H9 (cell line): ENCODE measurements around the gene PLA1A. TPM values are rescaled to one million over a fixed set of nuclear protein-coding genes. Genes with fewer than 3 reads are reported as not detected.

Source experiments
- DNase-seq: peaks from one replicate; pipeline ENCODE4 v3.0.0-alpha.2; 2017
- H2AFZ ChIP-seq: one replicate; pipeline ENCODE4 v1.6.1; 2013; ENCODE audit warnings: mild to moderate bottlenecking, low read length, control low read depth, moderate library complexity
- H2AK5ac ChIP-seq: 2 replicates; pipeline ENCODE4 v1.6.1; 2013; ENCODE audit warnings: low read length, control low read depth, mixed read lengths; ENCODE audit not compliant: insufficient read length
- H2BK120ac ChIP-seq: one replicate; pipeline ENCODE4 v1.6.1; 2013; ENCODE audit warnings: low read depth, mild to moderate bottlenecking, low read length, control low read depth, inconsistent platforms; ENCODE audit not compliant: poor library complexity, severe bottlenecking
- H2BK12ac ChIP-seq: 2 replicates; pipeline ENCODE4 v1.6.1; 2013; ENCODE audit warnings: low read length, control low read depth, mixed read lengths, low read depth; ENCODE audit not compliant: insufficient read length
- H2BK15ac ChIP-seq: 2 replicates; pipeline ENCODE4 v1.6.1; 2013; ENCODE audit warnings: low read depth, low read length, control low read depth
- H2BK20ac ChIP-seq: one replicate; pipeline ENCODE4 v1.6.1; 2013; ENCODE audit warnings: low read depth, mild to moderate bottlenecking, low read length, control low read depth, inconsistent platforms; ENCODE audit not compliant: poor library complexity, severe bottlenecking
- H2BK5ac ChIP-seq: 2 replicates; pipeline ENCODE4 v1.6.1; 2013; ENCODE audit warnings: low read length, control low read depth, mixed read lengths; ENCODE audit not compliant: insufficient read length
- H3K14ac ChIP-seq: 2 replicates; pipeline ENCODE4 v1.6.1; 2013; ENCODE audit warnings: low read length, control low read depth; ENCODE audit not compliant: insufficient read depth
- H3K18ac ChIP-seq: 2 replicates; pipeline ENCODE4 v1.6.1; 2013; ENCODE audit warnings: low read depth, mild to moderate bottlenecking, mixed read lengths, low read length, control low read depth; ENCODE audit not compliant: insufficient read length
- H3K23ac ChIP-seq: 2 replicates; pipeline ENCODE4 v1.6.1; 2013; ENCODE audit warnings: low read length, control low read depth, mixed read lengths, low read depth; ENCODE audit not compliant: insufficient read length
- H3K23me2 ChIP-seq: 2 replicates; pipeline ENCODE4 v1.6.1; 2013; ENCODE audit warnings: low read depth, mild to moderate bottlenecking, mixed read lengths, low read length, control low read depth; ENCODE audit not compliant: insufficient read length, poor library complexity, severe bottlenecking
- H3K27ac ChIP-seq: 2 replicates; pipeline ENCODE4 v1.5.1; 2013; ENCODE audit warnings: low read length, control low read depth, mixed read lengths, low read depth; ENCODE audit not compliant: insufficient read length
- H3K27me3 ChIP-seq: 2 replicates; pipeline ENCODE4 v1.6.1; 2013; ENCODE audit warnings: low read length, control low read depth, inconsistent platforms; ENCODE audit not compliant: insufficient read depth
- H3K4ac ChIP-seq: 2 replicates; pipeline ENCODE4 v1.6.1; 2013; ENCODE audit warnings: low read depth, mild to moderate bottlenecking, control low read depth, inconsistent platforms, low read length, moderate library complexity
- H3K4me1 ChIP-seq: 2 replicates; pipeline ENCODE4 v1.6.1; 2013; ENCODE audit warnings: low read length, control low read depth, inconsistent platforms; ENCODE audit not compliant: insufficient read depth
- H3K4me2 ChIP-seq: 2 replicates; pipeline ENCODE4 v1.6.1; 2013; ENCODE audit warnings: low read length, control low read depth, mixed read lengths; ENCODE audit not compliant: insufficient read length, insufficient read depth
- H3K56ac ChIP-seq: 2 replicates; pipeline ENCODE4 v1.6.1; 2013; ENCODE audit warnings: low read depth, mild to moderate bottlenecking, mixed read lengths, low read length, control low read depth; ENCODE audit not compliant: insufficient read length
- H3K79me1 ChIP-seq: 2 replicates; pipeline ENCODE4 v1.6.1; 2013; ENCODE audit warnings: low read depth, mild to moderate bottlenecking, moderate library complexity, low read length, control low read depth, inconsistent platforms; ENCODE audit not compliant: insufficient read depth, poor library complexity, severe bottlenecking
- H3K79me2 ChIP-seq: 2 replicates; pipeline ENCODE4 v1.6.1; 2013; ENCODE audit warnings: low read length, control low read depth, inconsistent platforms; ENCODE audit not compliant: insufficient read depth
- H3K9ac ChIP-seq: 2 replicates; pipeline ENCODE4 v1.6.1; 2013; ENCODE audit warnings: low read length, control low read depth, mixed read lengths; ENCODE audit not compliant: insufficient read length; ENCODE audit errors: extremely low read depth
- H3K9me3 ChIP-seq: one replicate; pipeline ENCODE4 v1.6.1; 2013; ENCODE audit warnings: low read depth, low read length, inconsistent platforms; ENCODE audit not compliant: control insufficient read depth
- H3T11ph ChIP-seq: one replicate; pipeline ENCODE4 v1.6.1; 2013; ENCODE audit warnings: mild to moderate bottlenecking, low read length, control low read depth, inconsistent platforms
- H4K20me1 ChIP-seq: one replicate; pipeline ENCODE4 v1.6.1; 2013; ENCODE audit not compliant: control insufficient read depth, insufficient read length, insufficient read depth
- H4K5ac ChIP-seq: 2 replicates; pipeline ENCODE4 v1.6.1; 2013; ENCODE audit warnings: low read depth, mild to moderate bottlenecking, mixed read lengths, low read length, control low read depth; ENCODE audit not compliant: insufficient read length
- H4K8ac ChIP-seq: replicated peaks from 2 replicates; pipeline ENCODE4 v1.6.1; 2013; ENCODE audit warnings: low read length, control low read depth, mixed read lengths, low read depth; ENCODE audit not compliant: insufficient read length
- H4K91ac ChIP-seq: 2 replicates; pipeline ENCODE4 v1.6.1; 2013; ENCODE audit warnings: low read depth, mild to moderate bottlenecking, moderate library complexity, mixed read lengths, low read length, control low read depth; ENCODE audit not compliant: insufficient read length
- H3K27ac Mint-ChIP-seq, 3 experiments: 2 replicates in 2 of 3; 3 replicates in 1 of 3; pipeline ENCODE4 v1.8.0; 2020 to 2021; ENCODE audit warnings: mixed read lengths in 3 of 3, mild to moderate bottlenecking in 1 of 3, moderate library complexity in 1 of 3
- H3K27me3 Mint-ChIP-seq: 2 replicates; pipeline ENCODE4 v1.8.0; 2021; ENCODE audit warnings: low read depth, mild to moderate bottlenecking, moderate library complexity, mixed read lengths
- H3K36me3 Mint-ChIP-seq, 3 experiments: 2 replicates in 2 of 3; 3 replicates in 1 of 3; pipeline ENCODE4 v1.8.0; 2020 to 2021; ENCODE audit warnings: low read depth in 3 of 3, mixed read lengths in 3 of 3; ENCODE audit not compliant: insufficient read depth in 1 of 3
- H3K4me1 Mint-ChIP-seq, 2 experiments: 2 replicates each; pipeline ENCODE4 v1.8.0; 2020; ENCODE audit warnings: mixed read lengths in 2 of 2
- H3K4me3 Mint-ChIP-seq, 2 experiments: 2 replicates in 1 of 2; 3 replicates in 1 of 2; pipeline ENCODE4 v1.8.0; 2020 to 2021; ENCODE audit warnings: mild to moderate bottlenecking in 2 of 2, mixed read lengths in 2 of 2, moderate library complexity in 1 of 2
- H3K9me3 Mint-ChIP-seq, 2 experiments: 2 replicates in 1 of 2; 3 replicates in 1 of 2; pipeline ENCODE4 v1.8.0; 2020; ENCODE audit warnings: mild to moderate bottlenecking in 2 of 2, mixed read lengths in 2 of 2, moderate library complexity in 1 of 2
- CTCF ChIP-seq: fragments of 200-600 bp; sonication (generic); conservative IDR thresholded peaks from 3 replicates; pipeline ENCODE4 v1.8.0; 2021; ENCODE audit warnings: antibody characterized with exemption, mild to moderate bottlenecking
- WGBS: extraction: QIAGEN DNeasy Blood & Tissue Kit; methylation state at CpG from one replicate; pipeline ENCODE4 v1.1.7; 2013; ENCODE audit warnings: missing lambda C conversion rate, low lambda C conversion rate, mixed read lengths; ENCODE audit not compliant: insufficient read length; ENCODE audit errors: extremely low coverage; 5-methylcytosine and 5-hydroxymethylcytosine counted together
- total RNA-seq: library from RNA; stranded (reverse); gene quantifications from 2 replicates; pipeline ENCODE4 v1.2.1, GENCODE V29; 2021

Gene PLA1A
- total RNA-seq, 1 experiment from 2014 or later: not detected

- H2AK5ac ChIP-seq: no peak overlapping the region
- Mint-ChIP-seq H3K4me1 (0 out of 4 replicates have a peak, but pooled peaks cover 0 to 3% of the 10 kb centered on the region in 2 experiments), H3K27ac (no peak overlapping the region), H3K36me3 (no peaks in the 10 kb centered on the region), H3K9me3 (peaks cover 0 to 3% of the 10 kb centered on the region in 2 experiments; a peak in 2 of 5 replicates), H3K4me3 (no peak overlapping the region), H3K27me3 (peaks cover 12% of the 10 kb centered on the region)
- TF ChIP-seq CTCF: no peak
- no peaks in the 10 kb centered on the region for H3K9me3 ChIP-seq
- H3K14ac ChIP-seq: no peak overlapping the region
- no peaks in the 10 kb centered on the region for H3K4me1 ChIP-seq
- H3K27ac ChIP-seq: no peak overlapping the region
- no peaks in the 10 kb centered on the region for H3K79me2 ChIP-seq
- no peak overlapping the region for H4K8ac ChIP-seq
- H2BK5ac ChIP-seq: no peak overlapping the region
- H2BK12ac ChIP-seq: no peak overlapping the region
- no peak overlapping the region for H3K23ac ChIP-seq
- H3K4me2 ChIP-seq: no peak overlapping the region
- no peak overlapping the region for H2BK20ac ChIP-seq
- H3K18ac ChIP-seq: no peak overlapping the region
- H3K9ac ChIP-seq: no peak overlapping the region
- no peaks in the 10 kb centered on the region for H3K23me2 ChIP-seq
- H2BK120ac ChIP-seq: no peak overlapping the region
- H3K27me3 ChIP-seq: no peaks in the 10 kb centered on the region
- WGBS: no CpG with 5 or more reads among the region's 5 CpGs
- H2AFZ ChIP-seq: no peak overlapping the region
- no peak overlapping the region for H3K4ac ChIP-seq
- no peak overlapping the region for H2BK15ac ChIP-seq
- H3K79me1 ChIP-seq: no peaks in the 10 kb centered on the region
- H4K5ac ChIP-seq: no peak overlapping the region
- DNase-seq: no peak
- H3T11ph ChIP-seq: no peak overlapping the region
- no peak overlapping the region for H3K56ac ChIP-seq
- no peaks in the 10 kb centered on the region for H4K20me1 ChIP-seq
- no peak overlapping the region for H4K91ac ChIP-seq
Measured at GRCh38 chr3:119570229-119570628, 27.5 kb upstream of the PLA1A start.
